H9 (cell line): ENCODE results near the gene B4GALNT4. TPM values are rescaled to one million over a fixed set of nuclear protein-coding genes. Genes with fewer than 3 reads are reported as not detected.

Source experiments
- DNase-seq: peaks from one replicate; pipeline ENCODE4 v3.0.0-alpha.2; 2017
- H2AFZ ChIP-seq: one replicate; pipeline ENCODE4 v1.6.1; 2013; ENCODE audit warnings: mild to moderate bottlenecking, low read length, control low read depth, moderate library complexity
- H2AK5ac ChIP-seq: 2 replicates; pipeline ENCODE4 v1.6.1; 2013; ENCODE audit warnings: low read length, control low read depth, mixed read lengths; ENCODE audit not compliant: insufficient read length
- H2BK120ac ChIP-seq: one replicate; pipeline ENCODE4 v1.6.1; 2013; ENCODE audit warnings: low read depth, mild to moderate bottlenecking, low read length, control low read depth, inconsistent platforms; ENCODE audit not compliant: poor library complexity, severe bottlenecking
- H2BK12ac ChIP-seq: 2 replicates; pipeline ENCODE4 v1.6.1; 2013; ENCODE audit warnings: low read length, control low read depth, mixed read lengths, low read depth; ENCODE audit not compliant: insufficient read length
- H2BK15ac ChIP-seq: 2 replicates; pipeline ENCODE4 v1.6.1; 2013; ENCODE audit warnings: low read depth, low read length, control low read depth
- H2BK20ac ChIP-seq: one replicate; pipeline ENCODE4 v1.6.1; 2013; ENCODE audit warnings: low read depth, mild to moderate bottlenecking, low read length, control low read depth, inconsistent platforms; ENCODE audit not compliant: poor library complexity, severe bottlenecking
- H2BK5ac ChIP-seq: 2 replicates; pipeline ENCODE4 v1.6.1; 2013; ENCODE audit warnings: low read length, control low read depth, mixed read lengths; ENCODE audit not compliant: insufficient read length
- H3K14ac ChIP-seq: 2 replicates; pipeline ENCODE4 v1.6.1; 2013; ENCODE audit warnings: low read length, control low read depth; ENCODE audit not compliant: insufficient read depth
- H3K18ac ChIP-seq: 2 replicates; pipeline ENCODE4 v1.6.1; 2013; ENCODE audit warnings: low read depth, mild to moderate bottlenecking, mixed read lengths, low read length, control low read depth; ENCODE audit not compliant: insufficient read length
- H3K23ac ChIP-seq: 2 replicates; pipeline ENCODE4 v1.6.1; 2013; ENCODE audit warnings: low read length, control low read depth, mixed read lengths, low read depth; ENCODE audit not compliant: insufficient read length
- H3K23me2 ChIP-seq: 2 replicates; pipeline ENCODE4 v1.6.1; 2013; ENCODE audit warnings: low read depth, mild to moderate bottlenecking, mixed read lengths, low read length, control low read depth; ENCODE audit not compliant: insufficient read length, poor library complexity, severe bottlenecking
- H3K27ac ChIP-seq: 2 replicates; pipeline ENCODE4 v1.5.1; 2013; ENCODE audit warnings: low read length, control low read depth, mixed read lengths, low read depth; ENCODE audit not compliant: insufficient read length
- H3K27me3 ChIP-seq: 2 replicates; pipeline ENCODE4 v1.6.1; 2013; ENCODE audit warnings: low read length, control low read depth, inconsistent platforms; ENCODE audit not compliant: insufficient read depth
- H3K4ac ChIP-seq: 2 replicates; pipeline ENCODE4 v1.6.1; 2013; ENCODE audit warnings: low read depth, mild to moderate bottlenecking, control low read depth, inconsistent platforms, low read length, moderate library complexity
- H3K4me1 ChIP-seq: 2 replicates; pipeline ENCODE4 v1.6.1; 2013; ENCODE audit warnings: low read length, control low read depth, inconsistent platforms; ENCODE audit not compliant: insufficient read depth
- H3K4me2 ChIP-seq: 2 replicates; pipeline ENCODE4 v1.6.1; 2013; ENCODE audit warnings: low read length, control low read depth, mixed read lengths; ENCODE audit not compliant: insufficient read length, insufficient read depth
- H3K56ac ChIP-seq: 2 replicates; pipeline ENCODE4 v1.6.1; 2013; ENCODE audit warnings: low read depth, mild to moderate bottlenecking, mixed read lengths, low read length, control low read depth; ENCODE audit not compliant: insufficient read length
- H3K79me1 ChIP-seq: 2 replicates; pipeline ENCODE4 v1.6.1; 2013; ENCODE audit warnings: low read depth, mild to moderate bottlenecking, moderate library complexity, low read length, control low read depth, inconsistent platforms; ENCODE audit not compliant: insufficient read depth, poor library complexity, severe bottlenecking
- H3K79me2 ChIP-seq: 2 replicates; pipeline ENCODE4 v1.6.1; 2013; ENCODE audit warnings: low read length, control low read depth, inconsistent platforms; ENCODE audit not compliant: insufficient read depth
- H3K9ac ChIP-seq: 2 replicates; pipeline ENCODE4 v1.6.1; 2013; ENCODE audit warnings: low read length, control low read depth, mixed read lengths; ENCODE audit not compliant: insufficient read length; ENCODE audit errors: extremely low read depth
- H3K9me3 ChIP-seq: one replicate; pipeline ENCODE4 v1.6.1; 2013; ENCODE audit warnings: low read depth, low read length, inconsistent platforms; ENCODE audit not compliant: control insufficient read depth
- H3T11ph ChIP-seq: one replicate; pipeline ENCODE4 v1.6.1; 2013; ENCODE audit warnings: mild to moderate bottlenecking, low read length, control low read depth, inconsistent platforms
- H4K20me1 ChIP-seq: one replicate; pipeline ENCODE4 v1.6.1; 2013; ENCODE audit not compliant: control insufficient read depth, insufficient read length, insufficient read depth
- H4K5ac ChIP-seq: 2 replicates; pipeline ENCODE4 v1.6.1; 2013; ENCODE audit warnings: low read depth, mild to moderate bottlenecking, mixed read lengths, low read length, control low read depth; ENCODE audit not compliant: insufficient read length
- H4K8ac ChIP-seq: replicated peaks from 2 replicates; pipeline ENCODE4 v1.6.1; 2013; ENCODE audit warnings: low read length, control low read depth, mixed read lengths, low read depth; ENCODE audit not compliant: insufficient read length
- H4K91ac ChIP-seq: 2 replicates; pipeline ENCODE4 v1.6.1; 2013; ENCODE audit warnings: low read depth, mild to moderate bottlenecking, moderate library complexity, mixed read lengths, low read length, control low read depth; ENCODE audit not compliant: insufficient read length
- H3K27ac Mint-ChIP-seq, 3 experiments: 2 replicates in 2 of 3; 3 replicates in 1 of 3; pipeline ENCODE4 v1.8.0; 2020 to 2021; ENCODE audit warnings: mixed read lengths in 3 of 3, mild to moderate bottlenecking in 1 of 3, moderate library complexity in 1 of 3
- H3K27me3 Mint-ChIP-seq: 2 replicates; pipeline ENCODE4 v1.8.0; 2021; ENCODE audit warnings: low read depth, mild to moderate bottlenecking, moderate library complexity, mixed read lengths
- H3K36me3 Mint-ChIP-seq, 3 experiments: 2 replicates in 2 of 3; 3 replicates in 1 of 3; pipeline ENCODE4 v1.8.0; 2020 to 2021; ENCODE audit warnings: low read depth in 3 of 3, mixed read lengths in 3 of 3; ENCODE audit not compliant: insufficient read depth in 1 of 3
- H3K4me1 Mint-ChIP-seq, 2 experiments: 2 replicates each; pipeline ENCODE4 v1.8.0; 2020; ENCODE audit warnings: mixed read lengths in 2 of 2
- H3K4me3 Mint-ChIP-seq, 2 experiments: 2 replicates in 1 of 2; 3 replicates in 1 of 2; pipeline ENCODE4 v1.8.0; 2020 to 2021; ENCODE audit warnings: mild to moderate bottlenecking in 2 of 2, mixed read lengths in 2 of 2, moderate library complexity in 1 of 2
- H3K9me3 Mint-ChIP-seq, 2 experiments: 2 replicates in 1 of 2; 3 replicates in 1 of 2; pipeline ENCODE4 v1.8.0; 2020; ENCODE audit warnings: mild to moderate bottlenecking in 2 of 2, mixed read lengths in 2 of 2, moderate library complexity in 1 of 2
- WGBS: extraction: QIAGEN DNeasy Blood & Tissue Kit; methylation state at CpG from one replicate; pipeline ENCODE4 v1.1.7; 2013; ENCODE audit warnings: missing lambda C conversion rate, low lambda C conversion rate, mixed read lengths; ENCODE audit not compliant: insufficient read length; ENCODE audit errors: extremely low coverage; 5-methylcytosine and 5-hydroxymethylcytosine counted together
- total RNA-seq: library from RNA; stranded (reverse); gene quantifications from 2 replicates; pipeline ENCODE4 v1.2.1, GENCODE V29; 2021
- TF ChIP-seq, protein P1 (sequence below): fragments of 200-600 bp; sonication (generic); conservative IDR thresholded peaks from 3 replicates; pipeline ENCODE4 v1.8.0; 2021; ENCODE audit warnings: antibody characterized with exemption, mild to moderate bottlenecking

Gene B4GALNT4
- total RNA-seq, 1 experiment from 2014 or later = 105 TPM

DNA sequence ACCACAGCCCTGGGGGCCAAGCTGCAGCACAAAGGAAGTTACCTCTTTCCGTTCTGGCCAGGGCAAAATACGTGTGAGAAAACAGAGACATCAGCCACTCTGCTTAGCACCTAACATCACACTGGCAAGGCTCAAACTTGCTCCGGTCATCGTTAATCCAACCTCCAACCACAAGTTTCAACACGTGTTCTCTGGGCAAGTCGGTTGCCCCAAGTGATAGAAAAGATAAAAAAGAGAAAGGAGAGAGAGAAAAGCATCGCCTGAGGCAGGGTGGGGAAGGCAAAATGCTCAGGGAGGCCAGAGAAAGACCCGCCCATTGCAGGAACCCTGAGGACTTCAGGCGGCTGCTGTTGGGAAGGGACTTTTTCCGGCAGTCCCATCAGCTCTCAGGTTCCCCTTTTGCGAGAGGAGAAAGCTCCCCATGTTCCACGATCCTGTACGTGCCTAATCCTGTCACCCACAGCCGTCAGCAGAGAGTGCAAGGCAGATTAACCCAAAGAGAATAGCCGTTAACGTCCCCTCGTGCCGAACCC lies 18.5 kb upstream of the B4GALNT4 start:
- Histone ChIP-seq H3K27ac (no peak overlapping the region), H4K91ac (no peak overlapping the region), H2BK5ac (no peak overlapping the region), H3K4me2 (no peak overlapping the region), H3K79me2 (no peaks in the 10 kb centered on the region), H3K9ac (no peak overlapping the region), H3K56ac (no peak overlapping the region), H2AK5ac (no peak overlapping the region), H2BK120ac (no peak overlapping the region), H4K8ac (no peak overlapping the region), H3K18ac (no peak overlapping the region), H4K20me1 (no peaks in the 10 kb centered on the region), H3K79me1 (no peaks in the 10 kb centered on the region), H2BK12ac (no peak overlapping the region), H3K23ac (no peak overlapping the region), H3K4ac (no peak overlapping the region), H3K27me3 (no peaks in the 10 kb centered on the region), H3K4me1 (no peaks in the 10 kb centered on the region), H4K5ac (no peak overlapping the region), H2BK15ac (no peak overlapping the region), H3K23me2 (no peaks in the 10 kb centered on the region), H2BK20ac (no peak overlapping the region), H3K9me3 (no peaks in the 10 kb centered on the region), H2AFZ (no peak overlapping the region), H3K14ac (no peak overlapping the region), H3T11ph (no peak overlapping the region)
- H3K27me3 Mint-ChIP-seq = peaks cover 13% of the 10 kb centered on the region
- no CpG with 5 or more reads among the region's 18 CpGs for WGBS
- DNase-seq = no peak
- peaks cover 0 to 7% (median 0%) of the 10 kb centered on the region in 3 experiments; a peak in 1 of 7 replicates for H3K36me3 Mint-ChIP-seq
- TF ChIP-seq, protein P1, sequence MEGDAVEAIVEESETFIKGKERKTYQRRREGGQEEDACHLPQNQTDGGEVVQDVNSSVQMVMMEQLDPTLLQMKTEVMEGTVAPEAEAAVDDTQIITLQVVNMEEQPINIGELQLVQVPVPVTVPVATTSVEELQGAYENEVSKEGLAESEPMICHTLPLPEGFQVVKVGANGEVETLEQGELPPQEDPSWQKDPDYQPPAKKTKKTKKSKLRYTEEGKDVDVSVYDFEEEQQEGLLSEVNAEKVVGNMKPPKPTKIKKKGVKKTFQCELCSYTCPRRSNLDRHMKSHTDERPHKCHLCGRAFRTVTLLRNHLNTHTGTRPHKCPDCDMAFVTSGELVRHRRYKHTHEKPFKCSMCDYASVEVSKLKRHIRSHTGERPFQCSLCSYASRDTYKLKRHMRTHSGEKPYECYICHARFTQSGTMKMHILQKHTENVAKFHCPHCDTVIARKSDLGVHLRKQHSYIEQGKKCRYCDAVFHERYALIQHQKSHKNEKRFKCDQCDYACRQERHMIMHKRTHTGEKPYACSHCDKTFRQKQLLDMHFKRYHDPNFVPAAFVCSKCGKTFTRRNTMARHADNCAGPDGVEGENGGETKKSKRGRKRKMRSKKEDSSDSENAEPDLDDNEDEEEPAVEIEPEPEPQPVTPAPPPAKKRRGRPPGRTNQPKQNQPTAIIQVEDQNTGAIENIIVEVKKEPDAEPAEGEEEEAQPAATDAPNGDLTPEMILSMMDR = no peak
- H3K27ac Mint-ChIP-seq = peak overlapping the region in 1 of 3 experiments; percentile 5; a peak in 1 of 7 replicates
- H3K4me3 Mint-ChIP-seq = no peak overlapping the region
- H3K4me1 Mint-ChIP-seq = peaks cover 28 to 42% of the 10 kb centered on the region in 2 experiments
- H3K9me3 Mint-ChIP-seq = peaks cover 2 to 6% of the 10 kb centered on the region in 2 experiments; a peak in 3 of 5 replicates
